H7 (cell line): ENCODE results near the gene CLSTN2. TPM values are rescaled to one million over a fixed set of nuclear protein-coding genes. Genes with fewer than 3 reads are reported as not detected.

Experiments
- DNase-seq: peaks from one replicate; pipeline ENCODE4 v3.0.0; 2012
- H3K27me3 ChIP-seq: 2 replicates; pipeline ENCODE4 v1.6.0; 2011; ENCODE audit warnings: mild to moderate bottlenecking, low read length; ENCODE audit not compliant: control insufficient read depth, insufficient read depth
- H3K36me3 ChIP-seq: replicated peaks from 2 replicates; pipeline ENCODE4 v1.5.1; 2011; ENCODE audit warnings: low read length; ENCODE audit not compliant: control insufficient read depth, insufficient read depth
- H3K4me3 ChIP-seq: 2 replicates; pipeline ENCODE4 v1.5.1; 2011; ENCODE audit warnings: low read depth, mild to moderate bottlenecking, control low read depth, low read length, moderate library complexity; ENCODE audit not compliant: insufficient read depth
- total RNA-seq: library from RNA; depleted of rRNA; stranded (reverse); fragments of >200 nt; shearing (Covaris generic); gene quantifications from 2 replicates; pipeline ENCODE4 v1.2.3, GENCODE V29; 2014

CLSTN2 gene
- total RNA-seq, 1 experiment from 2014 or later = 0.10 TPM

GRCh38 chr3:140007081-140007480, 72.1 kb downstream of the CLSTN2 start:
- H3K27me3 ChIP-seq = no peaks in the 10 kb centered on the region
- no peak for DNase-seq
- H3K36me3 ChIP-seq = no peaks in the 10 kb centered on the region
- H3K4me3 ChIP-seq = no peak overlapping the region

GRCh38 chr3:140007911-140008869, 73.2 kb downstream of the CLSTN2 start:
- DNase-seq = no peak
- Histone ChIP-seq H3K27me3 (no peaks in the 10 kb centered on the region), H3K4me3 (no peak overlapping the region), H3K36me3 (no peaks in the 10 kb centered on the region)

- no peak overlapping the region for H3K4me3 ChIP-seq
- no peaks in the 10 kb centered on the region for H3K36me3 ChIP-seq
- no peak for DNase-seq
- no peaks in the 10 kb centered on the region for H3K27me3 ChIP-seq
Measured at GRCh38 chr3:140010391-140010790, 75.4 kb downstream of the CLSTN2 start.

GRCh38 chr3:140011086-140011485, 76.1 kb downstream of the CLSTN2 start:
- Histone ChIP-seq H3K4me3 (no peak overlapping the region), H3K27me3 (no peaks in the 10 kb centered on the region), H3K36me3 (no peaks in the 10 kb centered on the region)
- DNase-seq = no peak

GRCh38 chr3:140011611-140012277, 76.8 kb downstream of the CLSTN2 start:
- H3K36me3 ChIP-seq = no peaks in the 10 kb centered on the region
- no peak for DNase-seq
- H3K4me3 ChIP-seq = no peak overlapping the region
- no peaks in the 10 kb centered on the region for H3K27me3 ChIP-seq

- Histone ChIP-seq H3K4me3 (no peak overlapping the region), H3K27me3 (no peaks in the 10 kb centered on the region), H3K36me3 (no peaks in the 10 kb centered on the region)
- DNase-seq = no peak
Measured at GRCh38 chr3:140013220-140013619, 78.2 kb downstream of the CLSTN2 start.

GRCh38 chr3:140014831-140015495, 80.0 kb downstream of the CLSTN2 start:
- Histone ChIP-seq H3K36me3 (no peaks in the 10 kb centered on the region), H3K4me3 (no peak overlapping the region), H3K27me3 (no peaks in the 10 kb centered on the region)
- no peak for DNase-seq

- Histone ChIP-seq H3K36me3 (no peaks in the 10 kb centered on the region), H3K4me3 (no peak overlapping the region), H3K27me3 (no peaks in the 10 kb centered on the region)
- DNase-seq = no peak
Measured at GRCh38 chr3:140015741-140016140, 80.8 kb downstream of the CLSTN2 start.

- Histone ChIP-seq H3K27me3 (no peaks in the 10 kb centered on the region), H3K36me3 (no peaks in the 10 kb centered on the region), H3K4me3 (no peak overlapping the region)
- DNase-seq = no peak
Measured at GRCh38 chr3:140018556-140018955, 83.6 kb downstream of the CLSTN2 start.

GRCh38 chr3:140019946-140020345, 85.0 kb downstream of the CLSTN2 start:
- no peak overlapping the region for H3K4me3 ChIP-seq
- no peaks in the 10 kb centered on the region for H3K27me3 ChIP-seq
- no peak for DNase-seq
- H3K36me3 ChIP-seq = no peaks in the 10 kb centered on the region

GRCh38 chr3:140020541-140020940, 85.6 kb downstream of the CLSTN2 start:
- Histone ChIP-seq H3K4me3 (no peak overlapping the region), H3K27me3 (no peaks in the 10 kb centered on the region), H3K36me3 (no peaks in the 10 kb centered on the region)
- no peak for DNase-seq

GRCh38 chr3:140021269-140021668, 86.3 kb downstream of the CLSTN2 start:
- DNase-seq = no peak
- no peaks in the 10 kb centered on the region for H3K27me3 ChIP-seq

GRCh38 chr3:140022066-140022770, 87.2 kb downstream of the CLSTN2 start:
- H3K36me3 ChIP-seq = no peaks in the 10 kb centered on the region
- H3K4me3 ChIP-seq = no peak overlapping the region
- H3K27me3 ChIP-seq = no peaks in the 10 kb centered on the region; the same call in 1 of the 2 replicates
- no peak for DNase-seq

More at GRCh38 chr3:140021269-140021668, 86.3 kb downstream of the CLSTN2 start:
- Histone ChIP-seq H3K4me3 (no peak overlapping the region), H3K36me3 (no peaks in the 10 kb centered on the region)
